GM19099 (cell line): ENCODE data around the gene DDX20.

Experiments used
- POLR2A ChIP-seq: IDR thresholded peaks from 3 replicates; pipeline ENCODE4 v1.6.1; 2011; ENCODE audit warnings: low read depth; ENCODE audit not compliant: insufficient read length; ENCODE audit errors: extremely low read depth

The DDX20 gene

DNA sequence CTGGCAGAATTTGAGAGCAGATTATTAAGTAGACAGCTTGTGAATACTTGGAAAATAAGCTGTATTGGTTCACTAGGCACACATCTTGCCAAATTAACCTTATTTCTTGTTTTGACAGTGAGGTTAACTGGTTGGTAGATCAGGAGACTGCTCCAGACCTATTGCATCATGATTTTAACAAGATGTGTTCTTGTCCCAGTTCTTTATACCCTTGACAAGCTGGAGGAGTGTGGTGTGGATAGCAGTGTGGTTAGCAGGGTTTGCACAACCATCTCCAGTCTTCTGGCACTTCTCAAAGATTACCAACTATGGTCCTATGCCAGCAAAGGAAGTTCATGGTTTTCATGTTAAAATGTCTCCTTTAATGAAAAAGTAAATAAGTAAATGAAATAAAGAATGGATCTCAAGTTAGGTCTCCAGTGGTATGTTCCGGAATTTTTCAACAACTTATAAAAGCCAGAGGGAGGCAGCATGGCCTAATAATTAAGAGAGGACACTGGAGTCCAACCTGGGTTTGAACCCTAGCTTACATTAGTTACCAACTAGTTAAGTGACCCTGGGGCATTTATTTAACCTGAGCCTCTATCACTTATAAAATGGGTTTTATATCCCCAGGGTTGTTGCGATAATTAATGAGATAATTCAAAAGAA, 34.1 kb downstream of the DDX20 start:
- no peak for TF ChIP-seq POLR2A

DNA sequence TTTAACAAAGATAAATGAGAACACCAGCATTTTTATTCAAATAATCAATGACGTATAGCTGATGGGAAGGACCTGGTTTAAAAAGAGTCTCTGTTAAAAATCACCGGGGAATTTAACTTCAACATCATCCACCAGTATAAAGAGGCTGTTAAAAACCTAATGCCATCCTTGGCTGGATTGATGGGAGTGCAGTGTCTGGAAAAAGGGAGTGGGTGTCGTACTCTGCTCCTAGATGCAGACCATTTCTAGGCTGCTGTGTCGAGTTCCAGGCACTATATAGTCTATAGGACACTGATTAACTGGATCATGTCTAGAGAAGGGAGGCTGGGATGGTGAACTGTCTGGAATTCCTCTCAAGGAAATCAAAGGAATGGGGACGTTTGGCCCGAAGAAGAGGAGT, 36.1 kb downstream of the DDX20 start:
- no peak for TF ChIP-seq POLR2A

DNA sequence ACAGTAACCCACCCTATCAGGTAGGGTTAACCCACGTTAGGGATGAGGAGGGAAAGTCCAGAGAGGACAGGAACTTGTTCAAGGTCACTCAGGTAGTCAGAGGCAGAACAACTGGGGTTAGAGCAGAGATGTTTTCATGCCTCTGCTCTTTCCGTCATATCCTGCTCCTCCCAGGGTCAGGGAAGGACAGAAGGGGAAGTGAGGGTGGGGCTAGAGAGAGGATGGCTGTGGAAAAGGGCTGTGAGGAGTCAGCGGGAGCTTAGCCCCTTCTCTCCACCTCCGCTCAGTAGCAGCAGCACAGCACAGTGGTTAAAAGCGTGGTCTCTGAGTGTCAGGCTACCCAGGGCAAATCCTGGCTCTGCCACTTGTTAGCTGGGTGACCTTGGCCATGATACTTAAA, 36.5 kb downstream of the DDX20 start:
- no peak for TF ChIP-seq POLR2A

DNA sequence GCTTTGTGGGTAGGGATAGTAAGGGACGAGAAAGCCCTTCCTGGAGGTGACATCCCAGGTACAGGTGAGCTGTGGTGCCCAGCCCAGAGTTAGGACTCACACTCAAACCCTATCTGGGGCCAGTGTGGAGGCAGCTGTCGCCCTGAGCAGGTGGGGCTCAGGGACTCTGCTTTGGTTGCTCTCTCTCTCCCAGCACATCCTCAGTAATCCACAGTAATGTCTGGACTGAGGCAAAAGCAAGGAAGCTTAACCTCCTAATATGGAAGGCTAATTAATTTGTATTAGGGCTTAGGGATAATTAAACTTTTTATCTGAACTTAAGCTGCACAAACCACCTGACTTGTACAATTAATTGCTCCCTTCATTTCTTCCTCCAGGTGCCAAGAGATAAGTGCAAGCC, 38.2 kb downstream of the DDX20 start:
- TF ChIP-seq POLR2A = no peak

DNA sequence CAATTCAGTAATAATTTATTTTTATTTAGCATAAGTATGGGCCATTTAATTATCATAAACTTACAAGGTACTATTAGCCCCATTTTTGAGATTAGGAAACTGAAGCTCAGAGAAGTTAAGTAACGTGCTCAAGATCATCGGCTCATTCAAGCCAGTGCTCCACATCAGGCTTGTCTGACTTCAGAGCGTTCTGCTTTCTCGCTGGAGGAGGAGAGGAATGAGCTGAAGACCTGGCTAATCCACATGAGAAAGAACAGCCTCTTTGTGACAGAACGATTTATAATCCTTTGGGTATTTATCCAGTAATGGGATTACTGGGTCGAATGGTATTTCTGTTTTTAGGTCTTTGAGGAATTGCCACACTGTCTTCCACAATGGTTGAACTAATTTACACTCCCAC, 39.7 kb downstream of the DDX20 start:
- no peak for TF ChIP-seq POLR2A

DNA sequence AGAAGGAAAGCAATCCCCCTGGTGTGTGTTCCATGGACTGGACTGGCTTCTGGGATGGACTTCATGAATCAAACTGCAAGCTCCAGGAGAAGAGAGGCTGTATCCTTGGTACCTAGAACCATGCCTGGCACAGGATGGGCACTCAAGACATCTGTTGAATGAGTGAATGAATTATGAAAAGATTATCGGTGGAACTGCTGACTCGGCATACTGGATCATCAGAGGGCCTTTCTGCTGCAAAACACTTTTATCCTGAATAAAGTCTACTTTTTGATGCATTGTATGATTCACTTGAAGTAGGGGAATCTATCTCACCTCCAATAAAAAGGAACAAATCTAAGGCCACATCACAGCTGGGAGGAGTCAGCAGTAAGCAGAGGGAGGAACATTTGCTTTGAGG, 42.9 kb downstream of the DDX20 start:
- TF ChIP-seq POLR2A = no peak

DNA sequence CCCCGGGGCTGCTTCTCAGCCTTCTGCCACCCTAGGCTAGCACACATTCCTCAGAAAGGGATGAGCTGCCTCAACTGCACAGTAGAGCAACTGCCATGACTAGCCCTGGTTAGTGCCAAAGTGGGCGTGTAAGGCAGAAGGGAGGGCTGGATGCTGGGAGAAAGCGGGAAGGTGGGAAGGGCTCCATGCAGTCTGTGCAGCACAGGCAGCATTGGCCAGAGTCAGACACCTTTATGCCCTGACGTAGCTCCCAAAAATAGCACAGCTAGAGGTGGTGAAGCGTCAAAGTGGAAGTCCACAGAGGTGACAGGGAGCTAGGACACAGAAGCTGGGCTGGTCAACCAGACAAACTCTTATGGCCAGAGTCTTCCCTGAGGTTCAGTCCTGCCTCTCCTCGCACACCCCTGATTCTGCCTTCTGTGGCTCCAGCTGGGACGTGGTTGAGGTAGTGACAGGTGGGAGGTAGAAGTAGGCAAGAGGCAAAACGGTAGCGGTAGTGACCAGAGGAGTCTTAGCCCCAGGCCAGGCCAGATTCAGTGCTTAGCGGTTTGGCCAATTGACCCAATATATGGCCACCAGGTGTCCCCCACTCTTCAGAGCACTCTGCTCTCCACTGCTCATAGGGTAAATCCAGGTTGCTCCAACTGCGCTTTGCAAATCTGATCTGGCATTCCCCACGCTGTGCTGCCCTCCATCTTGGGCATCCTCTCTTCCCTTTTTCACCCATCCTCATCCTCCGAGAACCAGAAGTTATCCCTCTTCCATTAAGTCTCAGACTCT, 45.6 kb downstream of the DDX20 start:
- TF ChIP-seq POLR2A = no peak

DNA sequence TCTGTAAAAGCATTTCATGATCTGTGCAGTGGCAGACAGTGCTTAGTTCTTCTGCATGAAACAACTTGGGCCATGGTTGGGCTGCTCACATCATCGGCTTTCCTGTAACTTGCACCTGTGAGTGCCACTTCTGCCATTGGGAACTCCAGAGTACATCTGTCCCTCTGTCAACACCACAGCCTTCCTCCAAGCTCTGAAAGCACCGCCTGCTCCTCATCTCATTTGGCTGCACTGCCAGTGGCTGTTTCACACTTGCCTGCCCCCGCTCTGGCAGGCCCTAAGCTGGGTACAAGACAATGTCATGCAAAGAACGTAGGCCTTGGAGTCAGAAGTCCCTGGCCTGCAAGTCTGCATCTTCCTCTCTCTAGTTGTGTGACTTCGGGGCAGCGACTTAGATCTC, 46.4 kb downstream of the DDX20 start:
- TF ChIP-seq POLR2A = no peak

DNA sequence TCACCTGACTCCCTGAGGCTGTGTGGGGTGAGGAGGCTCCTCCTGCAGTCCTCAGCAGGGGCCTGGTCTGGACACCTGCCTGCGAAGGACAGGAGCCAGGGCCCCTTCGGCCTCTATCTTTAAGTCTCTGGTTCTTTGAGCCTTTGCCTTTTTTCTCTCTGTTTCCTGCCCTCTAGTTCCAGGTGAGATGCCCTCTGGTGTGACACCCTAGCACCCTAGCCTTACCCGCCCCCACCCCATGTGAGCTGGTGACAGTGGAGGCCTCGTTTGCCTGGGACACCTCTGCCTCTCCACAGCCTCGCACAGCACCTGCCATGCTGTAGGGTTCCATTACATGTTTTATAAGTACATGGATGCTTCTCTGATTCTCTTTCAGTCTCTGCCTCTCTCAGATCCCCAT, 47.3 kb downstream of the DDX20 start:
- TF ChIP-seq POLR2A = no peak

DNA sequence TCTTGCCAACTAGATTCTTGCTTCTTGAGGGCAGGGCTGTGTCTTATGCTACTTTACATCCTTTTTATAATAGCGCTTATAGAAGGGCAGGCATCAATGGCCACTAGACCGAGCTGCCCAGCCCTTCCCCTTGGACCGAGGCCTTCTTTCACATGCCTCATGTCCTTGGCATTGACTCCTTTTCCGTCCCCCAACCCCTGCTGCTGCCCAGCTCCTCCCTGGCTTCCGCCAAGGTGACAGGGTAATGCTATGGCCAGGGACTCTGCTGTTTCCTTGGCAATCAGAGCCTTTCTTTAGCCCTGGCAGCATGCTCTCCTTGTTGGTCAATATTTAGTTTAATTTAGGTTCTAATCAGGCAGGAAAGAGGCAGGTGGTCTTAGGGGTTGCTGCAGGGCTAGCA, 48.2 kb downstream of the DDX20 start:
- TF ChIP-seq POLR2A = no peak

DNA sequence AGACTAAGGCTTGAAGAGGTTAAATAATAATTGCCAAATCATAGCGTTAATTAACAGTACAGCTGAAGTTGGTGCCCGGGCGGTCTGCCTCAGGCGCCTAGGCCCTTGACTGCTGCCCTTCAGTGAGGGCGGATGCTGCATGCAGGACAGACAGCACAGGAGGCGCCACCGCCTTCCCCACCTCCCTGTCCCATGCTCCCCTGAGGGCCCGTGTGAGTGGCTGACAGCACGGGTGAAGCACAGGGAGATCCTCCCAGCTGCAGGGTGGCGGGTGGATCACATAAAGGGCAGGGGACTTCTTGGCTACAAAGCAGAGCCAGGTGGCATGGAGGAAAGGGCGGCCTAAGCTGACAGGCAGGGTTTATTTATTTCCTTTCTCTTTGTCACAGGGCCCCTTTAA, 49.1 kb downstream of the DDX20 start:
- TF ChIP-seq POLR2A = no peak

DNA sequence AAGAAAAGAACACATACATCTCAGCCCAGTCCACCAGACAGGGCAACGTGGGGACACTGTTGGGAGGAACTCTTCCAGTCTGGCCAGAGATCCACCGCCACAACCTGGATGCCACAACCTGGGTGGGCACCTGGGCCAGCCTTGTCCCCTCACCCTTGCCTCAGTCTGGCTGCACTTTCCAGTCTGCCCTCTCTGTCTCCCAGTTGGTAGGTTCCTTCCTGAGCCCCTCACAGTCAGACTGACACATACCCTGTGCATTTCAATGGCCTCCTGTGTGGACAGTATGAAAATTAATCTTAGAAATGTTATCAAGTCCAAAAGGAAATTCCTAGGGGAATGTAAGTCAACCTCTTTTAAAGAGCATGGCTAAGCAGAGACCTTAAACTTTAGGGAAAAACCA, 49.5 kb downstream of the DDX20 start:
- no peak for TF ChIP-seq POLR2A

DNA sequence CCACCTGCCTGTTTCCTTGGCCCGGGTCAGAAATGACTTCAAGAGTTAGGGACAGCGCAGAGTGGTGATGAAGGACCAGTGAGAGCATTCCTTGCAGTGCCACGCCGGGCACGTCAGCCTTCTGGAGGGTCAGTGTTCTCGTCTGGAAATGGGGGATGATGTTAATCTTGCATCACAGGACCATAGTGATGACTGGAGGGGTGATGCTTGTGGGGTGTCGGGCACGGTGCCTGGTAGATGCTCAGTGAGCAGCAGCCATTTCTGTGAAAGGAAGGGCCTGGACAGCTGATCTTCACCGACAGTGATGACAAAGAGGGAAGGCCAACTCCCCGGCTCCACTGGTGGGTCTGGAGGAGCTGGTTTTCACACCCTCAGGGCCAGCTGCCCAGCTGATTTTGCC, 56.2 kb downstream of the DDX20 start:
- TF ChIP-seq POLR2A = no peak

DNA sequence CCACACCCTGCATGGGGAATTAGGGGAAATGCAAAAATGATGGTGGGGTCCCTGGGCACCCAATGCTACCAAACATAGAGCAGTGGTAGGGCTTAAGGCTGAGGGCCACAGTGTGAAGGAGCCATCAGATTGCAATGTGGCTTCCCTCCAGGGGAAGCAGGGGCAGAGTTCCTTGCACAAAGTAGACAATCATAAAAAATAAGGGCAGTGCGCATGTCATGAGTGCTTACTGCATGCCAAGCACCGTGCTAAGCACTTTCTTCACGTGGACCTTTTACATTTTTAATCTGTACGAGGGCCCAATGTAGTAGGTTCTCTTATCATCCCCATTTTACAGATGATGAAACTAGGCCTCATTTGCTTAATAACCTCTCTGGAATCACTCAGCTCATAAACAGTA, 56.6 kb downstream of the DDX20 start:
- TF ChIP-seq POLR2A = no peak

DNA sequence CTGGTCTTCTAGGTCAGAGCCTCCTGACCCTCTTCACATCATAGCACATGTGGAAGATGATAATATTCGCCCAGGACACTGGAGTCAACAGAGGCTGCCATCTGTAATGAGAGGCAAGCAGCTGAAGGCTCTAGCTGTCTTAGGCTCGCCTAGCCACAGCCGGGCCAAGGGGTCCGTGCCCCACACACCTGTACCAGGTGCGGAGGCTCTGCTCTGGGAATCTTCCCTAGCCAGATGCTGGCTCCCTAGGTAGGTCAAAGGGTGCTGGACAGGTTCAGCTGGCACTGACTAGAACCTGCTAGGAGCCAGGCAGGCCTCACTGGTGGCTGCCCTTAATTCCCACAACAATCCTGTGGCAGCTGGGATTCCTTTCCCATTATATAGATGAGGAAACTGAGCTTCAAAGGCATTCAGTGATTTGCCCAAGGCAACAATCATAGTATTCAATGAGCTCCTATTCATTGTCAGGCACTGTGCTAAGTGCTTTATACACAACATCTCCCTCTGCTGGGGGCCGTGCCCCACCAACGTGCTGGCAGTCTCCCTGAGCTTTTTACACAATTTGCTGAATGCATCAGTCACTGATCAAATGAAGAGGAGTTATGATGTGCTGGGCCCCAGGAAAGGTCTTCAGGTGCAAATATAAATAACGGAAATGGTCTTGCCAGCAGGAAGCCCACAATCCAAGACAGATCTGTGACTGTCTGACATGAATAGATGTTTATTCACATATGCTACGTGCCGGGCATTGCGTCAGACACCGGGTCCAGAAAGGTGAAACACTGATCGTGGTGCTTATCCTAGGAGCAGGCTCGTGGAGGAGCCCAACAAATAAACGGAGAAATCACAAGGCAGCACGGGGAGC, 58.0 kb downstream of the DDX20 start:
- no peak for TF ChIP-seq POLR2A

DNA sequence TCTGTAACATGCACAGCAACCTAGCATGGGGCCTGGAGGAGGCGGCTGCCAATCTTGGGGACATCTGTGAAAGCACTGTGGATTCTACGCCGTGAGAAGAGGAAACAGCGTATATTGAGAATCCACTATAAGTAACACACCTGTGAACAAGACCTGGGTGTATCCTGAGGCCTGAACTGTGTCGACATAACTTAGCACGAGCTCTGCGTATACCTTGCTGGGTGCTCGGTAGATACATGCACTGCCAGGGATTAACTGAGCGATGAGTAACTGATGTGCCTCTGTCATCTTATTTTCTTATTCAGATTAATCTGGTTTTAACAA, 58.6 kb downstream of the DDX20 start:
- no peak for TF ChIP-seq POLR2A
